ENCODE measurements around the gene HDAC4.

DNA sequence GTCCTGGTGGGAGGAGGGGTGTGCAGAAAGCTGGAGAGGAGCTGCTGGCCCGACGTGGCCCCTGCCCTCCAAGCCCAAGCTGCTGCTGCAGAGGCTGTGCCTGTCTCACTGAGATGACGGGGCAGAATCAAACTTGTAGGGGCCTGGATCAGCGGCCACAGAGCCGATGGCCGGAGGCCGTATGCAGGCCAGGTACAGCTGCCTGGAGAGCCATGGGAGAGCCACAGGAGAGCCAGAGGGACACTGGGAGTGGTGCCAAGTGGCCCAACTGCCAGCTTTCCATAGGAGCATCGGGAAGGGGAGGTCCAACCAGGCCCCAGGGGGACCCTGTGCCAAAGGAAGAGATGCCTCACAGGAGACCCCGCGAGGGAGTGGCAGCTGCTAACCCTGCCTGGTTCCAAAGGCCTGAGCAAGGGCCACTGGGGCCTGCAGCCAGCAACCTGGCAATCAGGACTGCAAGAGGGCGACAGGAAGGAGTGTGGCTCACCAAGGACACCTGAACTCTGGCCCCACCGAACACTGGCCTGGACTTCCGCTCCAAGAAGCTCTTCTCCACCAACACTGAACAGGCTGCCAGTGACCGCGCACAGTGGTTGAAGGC lies 70.7 kb downstream of the HDAC4 start:
- no peak for TF ChIP-seq POLR2A (IDR thresholded peaks at IDR 0.05; ENCODE audit: low read depth, low read length)
- TF ChIP-seq JUND (IDR thresholded peaks at IDR 0.05; ENCODE audit: low read depth, low read length) = no peak
- no peak for TF ChIP-seq CBX3 (IDR thresholded peaks at IDR 0.05; ENCODE audit: borderline replicate concordance, low read depth)
- no peak for TF ChIP-seq ZZZ3 (IDR thresholded peaks at IDR 0.05; ENCODE audit: control insufficient read depth, insufficient read length, low read depth)
- no peak for TF ChIP-seq NBN (IDR thresholded peaks at IDR 0.05)
- TF ChIP-seq EZH2 (IDR thresholded peaks at IDR 0.05; ENCODE audit: borderline replicate concordance, control insufficient read depth, low read depth, low read length) = no peak
- TF ChIP-seq, protein P1, sequence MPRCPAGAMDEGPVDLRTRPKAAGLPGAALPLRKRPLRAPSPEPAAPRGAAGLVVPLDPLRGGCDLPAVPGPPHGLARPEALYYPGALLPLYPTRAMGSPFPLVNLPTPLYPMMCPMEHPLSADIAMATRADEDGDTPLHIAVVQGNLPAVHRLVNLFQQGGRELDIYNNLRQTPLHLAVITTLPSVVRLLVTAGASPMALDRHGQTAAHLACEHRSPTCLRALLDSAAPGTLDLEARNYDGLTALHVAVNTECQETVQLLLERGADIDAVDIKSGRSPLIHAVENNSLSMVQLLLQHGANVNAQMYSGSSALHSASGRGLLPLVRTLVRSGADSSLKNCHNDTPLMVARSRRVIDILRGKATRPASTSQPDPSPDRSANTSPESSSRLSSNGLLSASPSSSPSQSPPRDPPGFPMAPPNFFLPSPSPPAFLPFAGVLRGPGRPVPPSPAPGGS (IDR thresholded peaks at IDR 0.05; ENCODE audit: borderline replicate concordance, insufficient read depth, low read depth, low read length, poor library complexity, severe bottlenecking) = no peak

Measured in GM12878 (cell line).